ENCODE results near the gene SLFN12.

DNA sequence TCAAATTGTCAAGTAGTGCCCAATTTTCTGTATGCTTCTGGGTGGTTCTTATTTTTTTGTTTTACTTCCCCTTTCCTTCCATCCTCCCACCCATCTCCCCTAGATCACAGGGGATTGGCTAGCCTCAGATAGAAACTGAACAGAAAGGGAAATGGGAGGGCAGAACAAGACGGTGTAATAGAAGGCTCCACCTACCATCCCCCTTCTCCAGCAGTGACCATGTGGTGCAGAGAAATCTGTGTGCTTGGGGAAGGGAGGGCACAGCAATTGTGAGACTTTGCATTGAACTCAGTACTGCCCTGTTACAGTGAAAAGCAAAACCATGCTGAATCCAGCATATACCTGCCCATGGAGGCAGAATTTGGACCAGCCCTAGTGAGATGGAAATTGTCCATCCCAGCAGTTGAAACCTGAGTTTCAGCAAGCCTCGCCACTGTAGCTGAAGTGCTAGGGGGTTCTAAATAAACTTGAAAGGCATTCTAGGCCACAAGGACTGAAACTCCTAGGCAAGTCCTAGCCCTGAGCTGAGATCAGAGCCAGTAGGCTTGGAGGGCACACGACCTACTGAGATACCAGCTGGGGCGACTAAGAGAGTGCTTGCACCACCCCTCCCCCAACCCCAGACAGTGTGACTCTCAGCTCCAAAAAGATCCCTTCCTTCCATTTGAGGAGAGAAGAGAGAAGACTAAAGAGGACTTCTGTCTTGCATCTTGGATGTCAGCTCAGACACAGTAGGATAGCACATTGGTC, 64.0 kb downstream of the SLFN12 start:
- TF ChIP-seq EP300 (IDR thresholded peaks at IDR 0.05): no peak
- TF ChIP-seq, protein P1, sequence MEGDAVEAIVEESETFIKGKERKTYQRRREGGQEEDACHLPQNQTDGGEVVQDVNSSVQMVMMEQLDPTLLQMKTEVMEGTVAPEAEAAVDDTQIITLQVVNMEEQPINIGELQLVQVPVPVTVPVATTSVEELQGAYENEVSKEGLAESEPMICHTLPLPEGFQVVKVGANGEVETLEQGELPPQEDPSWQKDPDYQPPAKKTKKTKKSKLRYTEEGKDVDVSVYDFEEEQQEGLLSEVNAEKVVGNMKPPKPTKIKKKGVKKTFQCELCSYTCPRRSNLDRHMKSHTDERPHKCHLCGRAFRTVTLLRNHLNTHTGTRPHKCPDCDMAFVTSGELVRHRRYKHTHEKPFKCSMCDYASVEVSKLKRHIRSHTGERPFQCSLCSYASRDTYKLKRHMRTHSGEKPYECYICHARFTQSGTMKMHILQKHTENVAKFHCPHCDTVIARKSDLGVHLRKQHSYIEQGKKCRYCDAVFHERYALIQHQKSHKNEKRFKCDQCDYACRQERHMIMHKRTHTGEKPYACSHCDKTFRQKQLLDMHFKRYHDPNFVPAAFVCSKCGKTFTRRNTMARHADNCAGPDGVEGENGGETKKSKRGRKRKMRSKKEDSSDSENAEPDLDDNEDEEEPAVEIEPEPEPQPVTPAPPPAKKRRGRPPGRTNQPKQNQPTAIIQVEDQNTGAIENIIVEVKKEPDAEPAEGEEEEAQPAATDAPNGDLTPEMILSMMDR (IDR thresholded peaks at IDR 0.05): no peak
- no peak for TF ChIP-seq POLR2AphosphoS5 (IDR thresholded peaks at IDR 0.05)

Measured in gastroesophageal sphincter (tissue), 3 donors.